HEK293 (cell line): ENCODE results near the gene PEX14.

Experiments
- ATF2 ChIP-seq: fragments of 450-650 bp; formaldehyde crosslinking; IDR thresholded peaks from 2 replicates; pipeline ENCODE4 v1.5.1; 2016; ENCODE audit warnings: missing biosample characterization, missing genetic modification characterization, low read depth
- BCL11B ChIP-seq: fragments of 450-650 bp; formaldehyde crosslinking; IDR thresholded peaks from 2 replicates; pipeline ENCODE4 v1.5.1; 2016; ENCODE audit warnings: low read depth, missing biosample characterization, missing genetic modification characterization
- FEZF1 ChIP-seq: fragments of 450-650 bp; formaldehyde crosslinking; IDR thresholded peaks from 2 replicates; pipeline ENCODE4 v1.5.1; 2016; ENCODE audit warnings: missing biosample characterization, missing genetic modification characterization
- KLF8 ChIP-seq: fragments of 450-650 bp; formaldehyde crosslinking; IDR thresholded peaks from 2 replicates; pipeline ENCODE4 v1.5.1; 2016; ENCODE audit warnings: missing biosample characterization, missing genetic modification characterization
- MZF1 ChIP-seq: fragments of 450-650 bp; formaldehyde crosslinking; IDR thresholded peaks from 2 replicates; pipeline ENCODE4 v1.5.1; 2017; ENCODE audit warnings: missing biosample characterization, missing genetic modification characterization, borderline replicate concordance
- PRDM6 ChIP-seq: fragments of 450-650 bp; formaldehyde crosslinking; IDR thresholded peaks from 2 replicates; pipeline ENCODE4 v1.5.1; 2017; ENCODE audit warnings: missing biosample characterization, missing genetic modification characterization
- TRIM28 ChIP-seq: IDR thresholded peaks from 2 replicates; pipeline ENCODE4 v1.6.1; 2011; ENCODE audit warnings: low read length, control low read depth, borderline replicate concordance
- ZBTB21 ChIP-seq: fragments of 450-650 bp; formaldehyde crosslinking; IDR thresholded peaks from 2 replicates; pipeline ENCODE4 v1.5.1; 2017; ENCODE audit warnings: missing biosample characterization, missing genetic modification characterization
- ZNF10 ChIP-seq: fragments of 450-650 bp; formaldehyde crosslinking; IDR thresholded peaks from 2 replicates; pipeline ENCODE4 v1.5.1; 2017; ENCODE audit warnings: missing biosample characterization, missing genetic modification characterization
- ZNF140 ChIP-seq: fragments of 450-650 bp; formaldehyde crosslinking; IDR thresholded peaks from 2 replicates; pipeline ENCODE4 v1.5.1; 2016; ENCODE audit warnings: missing biosample characterization, missing genetic modification characterization
- ZNF146 ChIP-seq: fragments of 450-650 bp; formaldehyde crosslinking; IDR thresholded peaks from 2 replicates; pipeline ENCODE4 v1.5.1; 2016; ENCODE audit warnings: missing biosample characterization, missing genetic modification characterization
- ZNF157 ChIP-seq: fragments of 450-650 bp; formaldehyde crosslinking; IDR thresholded peaks from 2 replicates; pipeline ENCODE4 v1.5.1; 2016; ENCODE audit warnings: missing biosample characterization, missing genetic modification characterization
- ZNF239 ChIP-seq: fragments of 450-650 bp; formaldehyde crosslinking; IDR thresholded peaks from 2 replicates; pipeline ENCODE4 v1.5.1; 2016; ENCODE audit warnings: missing biosample characterization, missing genetic modification characterization
- ZNF24 ChIP-seq: fragments of 450-650 bp; formaldehyde crosslinking; IDR thresholded peaks from 2 replicates; pipeline ENCODE4 v1.5.1; 2016; ENCODE audit warnings: missing biosample characterization, missing genetic modification characterization
- ZNF274 ChIP-seq, 2 experiments: fragments of 200-500 bp in 1 of 2; fragments of 450-650 bp in 1 of 2; sonication (Bioruptor generic) in 1 of 2; formaldehyde crosslinking in 1 of 2; IDR thresholded peaks; 2 replicates each; pipeline versions ENCODE4 v1.5.1 to v1.6.1; 2014 to 2016; ENCODE audit warnings: borderline replicate concordance in 1 of 2, inconsistent platforms in 1 of 2, low read length in 1 of 2, missing biosample characterization in 1 of 2, missing genetic modification characterization in 1 of 2
- ZNF362 ChIP-seq: fragments of 450-650 bp; formaldehyde crosslinking; IDR thresholded peaks from 2 replicates; pipeline ENCODE4 v1.5.1; 2016; ENCODE audit warnings: missing biosample characterization, missing genetic modification characterization
- ZNF394 ChIP-seq: fragments of 450-650 bp; formaldehyde crosslinking; IDR thresholded peaks from 2 replicates; pipeline ENCODE4 v1.5.1; 2016; ENCODE audit warnings: missing biosample characterization, missing genetic modification characterization, mild to moderate bottlenecking, moderate library complexity, borderline replicate concordance
- ZNF544 ChIP-seq: fragments of 450-650 bp; formaldehyde crosslinking; IDR thresholded peaks from 2 replicates; pipeline ENCODE4 v1.5.0; 2017; ENCODE audit warnings: missing biosample characterization, missing genetic modification characterization
- ZNF558 ChIP-seq: fragments of 450-650 bp; formaldehyde crosslinking; IDR thresholded peaks from 2 replicates; pipeline ENCODE4 v1.5.1; 2016; ENCODE audit warnings: missing biosample characterization, missing genetic modification characterization
- ZNF596 ChIP-seq: fragments of 450-650 bp; IDR thresholded peaks from 2 replicates; pipeline ENCODE4 v1.5.0; 2018; ENCODE audit warnings: missing biosample characterization, mild to moderate bottlenecking, missing genetic modification characterization, moderate library complexity
- ZNF610 ChIP-seq: fragments of 450-650 bp; formaldehyde crosslinking; IDR thresholded peaks from 2 replicates; pipeline ENCODE4 v1.5.1; 2016; ENCODE audit warnings: missing biosample characterization, missing genetic modification characterization, borderline replicate concordance
- ZNF629 ChIP-seq: fragments of 450-650 bp; formaldehyde crosslinking; IDR thresholded peaks from 2 replicates; pipeline ENCODE4 v1.5.1; 2017; ENCODE audit warnings: missing biosample characterization, missing genetic modification characterization
- ZNF645 ChIP-seq: fragments of 450-650 bp; formaldehyde crosslinking; IDR thresholded peaks from 2 replicates; pipeline ENCODE4; 2016; ENCODE audit warnings: missing biosample characterization, missing genetic modification characterization
- ZNF677 ChIP-seq: fragments of 450-650 bp; IDR thresholded peaks from 2 replicates; pipeline ENCODE4 v1.5.0; 2018; ENCODE audit warnings: missing biosample characterization, mild to moderate bottlenecking, missing genetic modification characterization, moderate library complexity
- ZNF707 ChIP-seq: fragments of 450-650 bp; formaldehyde crosslinking; IDR thresholded peaks from 2 replicates; pipeline ENCODE4 v1.5.1; 2016; ENCODE audit warnings: missing biosample characterization, missing genetic modification characterization
- ZNF785 ChIP-seq: fragments of 450-650 bp; formaldehyde crosslinking; IDR thresholded peaks from 2 replicates; pipeline ENCODE4 v1.5.1; 2016; ENCODE audit warnings: missing biosample characterization, missing genetic modification characterization
- ZNF830 ChIP-seq: fragments of 450-650 bp; IDR thresholded peaks from 2 replicates; pipeline ENCODE4 v1.5.0; 2018; ENCODE audit warnings: missing biosample characterization, missing genetic modification characterization, low read depth, mild to moderate bottlenecking, moderate library complexity
- ZSCAN18 ChIP-seq: fragments of 450-650 bp; formaldehyde crosslinking; IDR thresholded peaks from 2 replicates; pipeline ENCODE4 v1.5.1; 2016; ENCODE audit warnings: missing biosample characterization, missing genetic modification characterization
- ZXDB ChIP-seq: fragments of 450-650 bp; formaldehyde crosslinking; IDR thresholded peaks from 2 replicates; pipeline ENCODE4 v1.5.1; 2016; ENCODE audit warnings: missing biosample characterization, missing genetic modification characterization

The PEX14 gene

GRCh38 chr1:10472220-10473144 is 2.3 kb upstream of the PEX14 start, which contains the start of gene DFFA (continued):
- TF ChIP-seq ZNF785 (no peak), PRDM6 (tag by site-specific recombination) (no peak), ZNF558 (tag by site-specific recombination) (no peak), ATF2 (tag by site-specific recombination) (no peak), ZNF140 (no peak), ZSCAN18 (no peak), ZNF596 (tag by site-specific recombination) (no peak), TRIM28 (no peak; the same call in 1 of the 2 replicates), ZXDB (tag by site-specific recombination) (peak; percentile 93), ZNF24 (tag by site-specific recombination) (0 out of 2 replicates have a peak, but pooled peaks have one; percentile 74), ZNF610 (tag by site-specific recombination) (peak; percentile 91), FEZF1 (tag by site-specific recombination) (no peak), ZNF830 (no peak), ZNF645 (tag by site-specific recombination) (no peak), ZNF274 (IDR thresholded peaks at IDR 0.05; ENCODE audit: low read length) (no peak), ZNF274 (tag by site-specific recombination; IDR thresholded peaks at IDR 0.05; ENCODE audit: borderline replicate concordance) (no peak), ZNF629 (tag by site-specific recombination) (peak; percentile 73), ZNF544 (tag by site-specific recombination) (no peak), ZNF707 (tag by site-specific recombination) (no peak), MZF1 (tag by site-specific recombination) (no peak), ZNF394 (tag by site-specific recombination) (peak; percentile 47), BCL11B (tag by site-specific recombination) (peak; percentile 89), ZNF10 (tag by site-specific recombination) (no peak), ZNF677 (tag by site-specific recombination) (no peak), ZNF157 (tag by site-specific recombination) (no peak), ZNF362 (no peak), KLF8 (tag by site-specific recombination) (peak; percentile 92), ZNF239 (tag by site-specific recombination) (no peak), ZNF146 (tag by site-specific recombination) (no peak), ZBTB21 (no peak; the same call in 1 of the 2 replicates)
